ENCODE results near the gene AOX1.
"Not testable (repeated sequence)": the region's sequence is repeated elsewhere in the genome, so short reads cannot be mapped to it uniquely, and the experiment has no call there.

The AOX1 gene

DNA sequence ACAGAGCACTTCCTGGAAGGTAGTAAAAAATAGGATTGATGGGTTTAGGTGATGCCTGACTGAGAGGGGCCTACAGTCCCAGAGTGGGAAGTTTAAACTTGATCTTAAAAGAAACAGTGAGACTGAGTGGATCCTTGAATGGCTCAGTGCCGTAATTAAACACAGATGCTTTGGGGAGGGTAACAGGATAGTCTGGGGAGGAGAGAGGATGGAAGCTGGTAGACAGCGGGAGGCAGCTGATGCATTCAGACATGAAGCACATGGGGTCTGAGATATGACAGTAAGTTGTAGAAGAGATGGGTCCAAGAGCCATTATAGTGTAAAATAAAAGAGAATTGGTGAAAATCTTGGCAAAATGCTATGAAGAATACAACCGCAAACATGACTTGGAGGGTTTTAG is 54.4 kb downstream of the AOX1 start:
- TF ChIP-seq, protein P1, sequence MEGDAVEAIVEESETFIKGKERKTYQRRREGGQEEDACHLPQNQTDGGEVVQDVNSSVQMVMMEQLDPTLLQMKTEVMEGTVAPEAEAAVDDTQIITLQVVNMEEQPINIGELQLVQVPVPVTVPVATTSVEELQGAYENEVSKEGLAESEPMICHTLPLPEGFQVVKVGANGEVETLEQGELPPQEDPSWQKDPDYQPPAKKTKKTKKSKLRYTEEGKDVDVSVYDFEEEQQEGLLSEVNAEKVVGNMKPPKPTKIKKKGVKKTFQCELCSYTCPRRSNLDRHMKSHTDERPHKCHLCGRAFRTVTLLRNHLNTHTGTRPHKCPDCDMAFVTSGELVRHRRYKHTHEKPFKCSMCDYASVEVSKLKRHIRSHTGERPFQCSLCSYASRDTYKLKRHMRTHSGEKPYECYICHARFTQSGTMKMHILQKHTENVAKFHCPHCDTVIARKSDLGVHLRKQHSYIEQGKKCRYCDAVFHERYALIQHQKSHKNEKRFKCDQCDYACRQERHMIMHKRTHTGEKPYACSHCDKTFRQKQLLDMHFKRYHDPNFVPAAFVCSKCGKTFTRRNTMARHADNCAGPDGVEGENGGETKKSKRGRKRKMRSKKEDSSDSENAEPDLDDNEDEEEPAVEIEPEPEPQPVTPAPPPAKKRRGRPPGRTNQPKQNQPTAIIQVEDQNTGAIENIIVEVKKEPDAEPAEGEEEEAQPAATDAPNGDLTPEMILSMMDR (IDR thresholded peaks at IDR 0.05): no peak
- DNase-seq: no peak
- Histone ChIP-seq H3K4me3 (no peak overlapping the region), H3K36me3 (peaks cover 0 to 36% (median 0%) of the 10 kb centered on the region in 3 donors), H3K27me3 (no peaks in the 10 kb centered on the region), H3K9me3 (no peaks in the 10 kb centered on the region), H3K27ac (no peak overlapping the region), H3K4me1 (no peaks in the 10 kb centered on the region)
- intact Hi-C loops (cut with DNase I; ENCODE audit: low total_unique reads): no loop called here

DNA sequence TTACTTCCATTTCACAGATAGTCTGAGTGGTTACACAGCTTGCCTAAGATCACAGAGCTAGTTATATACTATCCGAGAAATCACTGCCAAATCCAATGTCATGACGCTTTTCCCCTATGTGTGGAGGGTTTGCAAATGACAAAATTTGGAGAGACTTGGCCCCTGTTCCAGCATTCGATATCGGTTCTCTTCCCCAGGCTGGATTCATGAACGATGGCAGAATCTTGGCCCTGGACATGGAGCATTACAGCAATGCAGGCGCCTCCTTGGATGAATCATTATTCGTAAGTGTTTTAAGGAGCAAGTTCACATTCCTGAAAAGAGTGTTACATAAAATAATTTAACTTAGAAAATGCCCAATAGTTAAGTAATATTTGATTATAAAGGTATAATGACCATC is 55.1 kb downstream of the AOX1 start:
- TF ChIP-seq, protein P1 (IDR thresholded peaks at IDR 0.05): no peak
- Histone ChIP-seq H3K9me3 (no peaks in the 10 kb centered on the region), H3K4me3 (no peak overlapping the region), H3K36me3 (peaks cover 0 to 29% (median 0%) of the 10 kb centered on the region in 3 donors), H3K27ac (no peak overlapping the region), H3K4me1 (no peaks in the 10 kb centered on the region), H3K27me3 (no peaks in the 10 kb centered on the region)
- no peak for DNase-seq
- intact Hi-C loops (cut with DNase I; ENCODE audit: low total_unique reads): no loop called here

DNA sequence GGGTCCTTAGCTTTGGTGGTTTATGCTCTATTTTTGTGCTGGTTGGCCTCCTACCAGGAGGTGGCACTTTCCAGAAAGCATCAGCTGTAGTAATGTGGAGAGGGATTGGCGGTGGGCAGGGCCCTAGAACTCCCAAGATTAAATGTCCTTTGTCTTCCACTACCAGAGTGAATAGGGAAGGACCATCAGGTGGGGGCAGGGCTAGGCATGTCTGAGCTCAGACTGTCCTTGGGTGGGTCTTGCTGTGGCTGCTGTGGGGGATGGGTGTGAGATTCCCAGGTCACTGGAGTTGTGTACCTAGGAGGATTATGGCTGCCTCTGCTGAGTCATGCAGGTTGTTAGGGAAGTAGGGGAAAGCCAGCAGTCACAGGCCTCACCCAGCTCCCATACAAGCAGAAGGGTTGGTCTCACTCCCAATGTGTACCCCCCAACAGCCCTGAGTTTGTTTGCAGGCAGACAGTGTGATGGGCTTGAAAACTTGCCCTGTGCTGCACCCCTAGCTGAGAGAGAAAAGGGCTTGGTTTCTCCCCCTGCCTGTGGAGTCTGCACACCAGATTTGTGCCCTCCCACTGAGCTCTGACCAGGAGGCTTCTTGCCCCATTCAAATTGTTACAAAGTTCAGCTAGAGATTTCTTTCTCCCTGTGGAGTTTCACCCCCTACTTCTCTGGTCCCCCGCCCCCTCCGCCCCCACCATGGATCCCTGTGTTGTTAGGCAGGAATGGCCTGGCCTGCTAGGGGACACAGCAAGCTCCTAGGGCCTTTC is 62.9 kb downstream of the AOX1 start:
- H3K4me3 ChIP-seq; H3K27me3 ChIP-seq; DNase-seq; intact Hi-C loops (cut with DNase I; ENCODE audit: low total_unique reads); H3K9me3 ChIP-seq; H3K4me1 ChIP-seq; H3K27ac ChIP-seq: not testable (repeated sequence)
- H3K36me3 ChIP-seq: peaks cover 0 to 22% (median 16%) of the 10 kb centered on the region in 3 donors

DNA sequence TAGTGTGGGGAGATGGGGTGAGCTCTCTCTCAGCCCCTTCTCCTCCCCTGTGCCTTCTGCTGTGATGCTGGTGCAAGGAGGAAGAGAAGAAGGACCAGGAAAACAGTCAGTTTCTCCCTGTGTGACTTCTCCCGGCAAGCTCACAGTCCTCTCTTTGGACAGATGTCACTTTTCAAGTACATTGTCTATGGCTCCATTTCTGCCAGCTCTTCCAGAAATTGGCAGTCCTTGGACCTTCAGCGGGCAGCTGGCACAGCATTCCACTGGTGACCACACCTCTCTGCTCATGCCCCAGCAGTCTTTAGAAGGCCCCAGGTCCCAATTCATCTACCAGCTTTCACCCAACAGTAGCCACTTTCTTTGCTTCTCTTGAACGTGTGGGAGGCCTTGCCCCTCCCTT is 63.9 kb downstream of the AOX1 start:
- intact Hi-C loops (cut with DNase I; ENCODE audit: low total_unique reads): no loop called here

DNA sequence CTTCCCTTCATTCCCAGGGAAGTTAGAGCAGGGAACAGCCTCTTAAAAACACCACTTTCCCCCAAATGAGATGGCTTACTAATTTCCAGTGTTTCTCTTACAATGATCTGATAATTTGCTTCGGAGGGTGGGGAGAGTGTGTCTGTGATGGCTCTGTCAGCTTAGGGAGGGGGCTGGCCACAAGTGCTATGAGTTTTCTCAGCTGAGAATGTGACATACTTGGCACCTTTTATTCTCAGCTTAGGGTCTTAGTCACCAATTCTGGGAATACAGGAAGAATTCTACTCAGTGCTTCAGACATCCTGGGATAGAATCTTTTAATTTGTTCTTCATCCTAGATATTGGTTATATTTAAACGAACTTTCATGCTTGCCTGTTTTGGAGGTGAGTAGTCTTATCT is 64.4 kb downstream of the AOX1 start:
- Histone ChIP-seq H3K27ac (no peak overlapping the region), H3K36me3 (peaks cover 0 to 22% (median 16%) of the 10 kb centered on the region in 3 donors), H3K9me3 (no peaks in the 10 kb centered on the region), H3K4me3 (no peak overlapping the region), H3K27me3 (no peaks in the 10 kb centered on the region), H3K4me1 (no peaks in the 10 kb centered on the region)
- no peak for DNase-seq
- TF ChIP-seq, protein P1 (IDR thresholded peaks at IDR 0.05): no peak
- intact Hi-C loops (cut with DNase I; ENCODE audit: low total_unique reads): no loop called here

More for the DNA sequence above, 63.9 kb downstream of the AOX1 start:
- Histone ChIP-seq H3K27me3 (no peaks in the 10 kb centered on the region), H3K9me3 (no peaks in the 10 kb centered on the region), H3K4me3 (no peak overlapping the region), H3K27ac (no peak overlapping the region), H3K4me1 (no peaks in the 10 kb centered on the region), H3K36me3 (peaks cover 0 to 22% (median 16%) of the 10 kb centered on the region in 3 donors)
- TF ChIP-seq, protein P1 (IDR thresholded peaks at IDR 0.05): no peak
- no peak for DNase-seq

DNA sequence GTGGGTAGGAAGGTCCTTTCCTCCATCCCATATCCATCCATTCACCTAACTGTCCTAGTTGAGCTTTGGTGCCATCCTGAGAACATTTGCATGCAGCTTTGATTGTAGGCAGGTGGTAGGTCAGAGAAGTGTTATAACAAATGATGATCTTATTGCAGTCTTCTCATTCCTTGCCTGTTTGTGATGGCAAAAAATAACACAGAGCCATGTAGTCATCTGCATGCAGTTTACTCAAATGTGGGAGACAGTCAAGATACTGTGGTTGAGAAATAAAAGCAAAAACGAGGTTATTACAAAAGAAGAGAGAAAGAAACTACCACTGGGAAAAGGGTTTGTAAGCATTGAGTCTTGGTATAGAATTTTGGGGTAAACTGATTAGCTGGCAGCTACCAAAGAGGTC is 66.3 kb downstream of the AOX1 start:
- TF ChIP-seq, protein P1 (IDR thresholded peaks at IDR 0.05): no peak
- Histone ChIP-seq H3K27ac (no peak overlapping the region), H3K4me3 (no peak overlapping the region), H3K9me3 (no peaks in the 10 kb centered on the region), H3K27me3 (no peaks in the 10 kb centered on the region), H3K36me3 (peaks cover 0 to 22% (median 16%) of the 10 kb centered on the region in 3 donors), H3K4me1 (no peaks in the 10 kb centered on the region)
- no peak for DNase-seq
- intact Hi-C loops (cut with DNase I; ENCODE audit: low total_unique reads): no loop called here
